Peyer's patch (tissue), 4 donors: ENCODE data around the gene NTN1.

ENCODE experiments used
- POLR2A ChIP-seq, 2 donors: fragments of 450-650 bp; IDR thresholded peaks; one replicate each; pipeline ENCODE4 v1.5.1; 2017; ENCODE audit warnings: antibody characterized with exemption in 2 of 2, mild to moderate bottlenecking in 2 of 2, moderate library complexity in 2 of 2
- TF ChIP-seq, protein P1 (sequence below), 6 experiments: fragments of 450-650 bp in 4 of 6; fragments of 200-600 bp in 2 of 6; sonication (generic) in 1 of 6; IDR thresholded peaks; one replicate each; pipeline ENCODE4 v1.5.1; 2017 to 2019; ENCODE audit warnings: antibody characterized with exemption in 6 of 6, mild to moderate bottlenecking in 3 of 6, moderate library complexity in 1 of 6

DNA sequence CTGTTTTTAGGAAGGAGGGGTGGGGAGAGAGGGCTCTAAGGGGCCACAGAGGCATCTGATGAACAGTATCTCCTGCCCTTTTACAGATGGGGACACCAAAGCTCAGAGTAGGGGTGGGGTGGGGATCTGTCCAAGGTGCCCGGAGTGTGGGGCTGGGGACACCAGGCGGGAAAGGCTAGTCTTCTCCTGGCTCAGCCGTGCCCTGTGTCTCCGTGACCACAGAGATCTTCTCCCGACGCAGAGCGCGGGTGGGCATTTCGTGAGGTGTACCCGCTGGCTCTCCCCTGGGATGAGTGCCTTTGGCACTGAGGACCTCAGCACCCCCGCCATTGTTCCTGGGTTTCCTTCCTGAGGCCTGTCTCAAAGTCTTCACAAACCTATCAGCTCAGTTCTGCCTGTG, 209.6 kb downstream of the NTN1 start:
- TF ChIP-seq, protein P1, sequence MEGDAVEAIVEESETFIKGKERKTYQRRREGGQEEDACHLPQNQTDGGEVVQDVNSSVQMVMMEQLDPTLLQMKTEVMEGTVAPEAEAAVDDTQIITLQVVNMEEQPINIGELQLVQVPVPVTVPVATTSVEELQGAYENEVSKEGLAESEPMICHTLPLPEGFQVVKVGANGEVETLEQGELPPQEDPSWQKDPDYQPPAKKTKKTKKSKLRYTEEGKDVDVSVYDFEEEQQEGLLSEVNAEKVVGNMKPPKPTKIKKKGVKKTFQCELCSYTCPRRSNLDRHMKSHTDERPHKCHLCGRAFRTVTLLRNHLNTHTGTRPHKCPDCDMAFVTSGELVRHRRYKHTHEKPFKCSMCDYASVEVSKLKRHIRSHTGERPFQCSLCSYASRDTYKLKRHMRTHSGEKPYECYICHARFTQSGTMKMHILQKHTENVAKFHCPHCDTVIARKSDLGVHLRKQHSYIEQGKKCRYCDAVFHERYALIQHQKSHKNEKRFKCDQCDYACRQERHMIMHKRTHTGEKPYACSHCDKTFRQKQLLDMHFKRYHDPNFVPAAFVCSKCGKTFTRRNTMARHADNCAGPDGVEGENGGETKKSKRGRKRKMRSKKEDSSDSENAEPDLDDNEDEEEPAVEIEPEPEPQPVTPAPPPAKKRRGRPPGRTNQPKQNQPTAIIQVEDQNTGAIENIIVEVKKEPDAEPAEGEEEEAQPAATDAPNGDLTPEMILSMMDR (IDR thresholded peaks at IDR 0.05) = no peak
- TF ChIP-seq POLR2A (IDR thresholded peaks at IDR 0.05) = no peak
